Panc1 (cell line): ENCODE data around the gene GNAZ. TPM values are rescaled to one million over a fixed set of nuclear protein-coding genes. Genes with fewer than 3 reads are reported as not detected.

Source experiments
- ATAC-seq: fragments of 200-7000 bp; cut with Tn5 transposase; 2 replicates; pipeline ENCODE4 v1.9.1; 2020; ENCODE audit warnings: mild to moderate bottlenecking, moderate library complexity
- BruUV-seq: library from RNA; stranded (reverse); fragments of 400-500 nt; replicated peaks from 2 replicates; lab custom pipeline; 2021; lab: Mats Ljungman, UMichigan
- CTCF ChIA-PET: fragments of 300-600 bp; sonication (Branson Sonifier 250); formaldehyde crosslinking; loops from one replicate; lab custom pipeline; 2022; ENCODE audit warnings: antibody characterized with exemption; lab: Charles Lee
- POLR2A ChIA-PET: fragments of 300-600 bp; sonication (Branson Sonifier 250); formaldehyde crosslinking; loops from one replicate; lab custom pipeline; 2022; ENCODE audit warnings: antibody characterized with exemption; lab: Charles Lee
- DNase-seq: peaks from one replicate; pipeline ENCODE4 v3.0.0-alpha.2; 2010; ENCODE audit warnings: low read depth, low spot score
- H3K27ac ChIP-seq: 2 replicates; pipeline ENCODE4 v1.5.1; 2011; ENCODE audit warnings: mild to moderate bottlenecking, low read length, inconsistent platforms
- H3K27me3 ChIP-seq: fragments of 200-500 bp; sonication (Bioruptor generic); 2 replicates; pipeline ENCODE4 v1.6.0; 2014; ENCODE audit warnings: low read length, inconsistent platforms; ENCODE audit not compliant: control insufficient read depth, insufficient read depth
- H3K36me3 ChIP-seq: fragments of 200-500 bp; sonication (Bioruptor generic); 2 replicates; pipeline ENCODE4 v1.5.1; 2014; ENCODE audit warnings: inconsistent platforms, mild to moderate bottlenecking, low read length, moderate library complexity; ENCODE audit not compliant: control insufficient read depth, insufficient read depth
- H3K4me1 ChIP-seq: 2 replicates; pipeline ENCODE4 v1.5.1; 2011; ENCODE audit warnings: inconsistent platforms, mild to moderate bottlenecking, low read length, moderate library complexity; ENCODE audit not compliant: control insufficient read depth, insufficient read depth
- H3K4me3 ChIP-seq, 2 experiments: 2 replicates each; pipeline ENCODE4 v1.5.1; 2011 to 2012; ENCODE audit warnings: low read depth in 2 of 2, low read length in 2 of 2, mild to moderate bottlenecking in 2 of 2, inconsistent platforms in 1 of 2, moderate library complexity in 1 of 2
- H3K9me3 ChIP-seq: fragments of 200-500 bp; sonication (Bioruptor generic); 2 replicates; pipeline ENCODE4 v1.5.1; 2014; ENCODE audit warnings: low read depth, mild to moderate bottlenecking, inconsistent platforms, low read length, moderate library complexity; ENCODE audit not compliant: control insufficient read depth, insufficient read depth
- POLR2AphosphoS5 ChIP-seq: IDR thresholded peaks from 2 replicates; pipeline ENCODE4 v1.6.1; 2012; ENCODE audit warnings: mild to moderate bottlenecking, low read depth, low read length, moderate library complexity
- SIN3A ChIP-seq: IDR thresholded peaks from 2 replicates; pipeline ENCODE4 v1.6.1; 2012; ENCODE audit warnings: low read depth, mild to moderate bottlenecking, low read length, moderate library complexity, borderline replicate concordance; ENCODE audit not compliant: insufficient read depth
- TCF7L2 ChIP-seq: IDR thresholded peaks from 2 replicates; pipeline ENCODE4 v1.6.1; 2011; ENCODE audit warnings: mild to moderate bottlenecking, low read depth, low read length, inconsistent platforms
- in situ Hi-C: cut with HindIII; loops from 2 replicates; pipeline ENCODE4 v1.10.0; 2016; ENCODE audit warnings: low sequenced_read_pairs, low pct_unique_long_range_greater_than_20kb
- intact Hi-C: fragments of 100-400 bp; cut with micrococcal nuclease; formaldehyde crosslinking; loops from one replicate; pipeline ENCODE4 v1.10.0; 2022; ENCODE audit not compliant: unreplicated experiment
- total RNA-seq: library from RNA; stranded (reverse); gene quantifications from one replicate; pipeline ENCODE4 v1.2.1, GENCODE V29; 2021; ENCODE audit not compliant: unreplicated experiment
- TF ChIP-seq, protein P1 (sequence below): fragments of 450-650 bp; IDR thresholded peaks from 2 replicates; pipeline ENCODE4 v1.5.1; 2017; ENCODE audit warnings: mild to moderate bottlenecking
- TF ChIP-seq, protein P2 (sequence below), 2 experiments: IDR thresholded peaks; 2 replicates each; pipeline ENCODE4 v1.6.1; 2011 to 2012; ENCODE audit warnings: low read depth in 2 of 2, control low read depth in 1 of 2, low read length in 1 of 2, mild to moderate bottlenecking in 1 of 2, moderate library complexity in 1 of 2; ENCODE audit not compliant: insufficient read depth in 1 of 2

The GNAZ gene
- total RNA-seq, 1 experiment from 2014 or later = 11.9 TPM

DNA sequence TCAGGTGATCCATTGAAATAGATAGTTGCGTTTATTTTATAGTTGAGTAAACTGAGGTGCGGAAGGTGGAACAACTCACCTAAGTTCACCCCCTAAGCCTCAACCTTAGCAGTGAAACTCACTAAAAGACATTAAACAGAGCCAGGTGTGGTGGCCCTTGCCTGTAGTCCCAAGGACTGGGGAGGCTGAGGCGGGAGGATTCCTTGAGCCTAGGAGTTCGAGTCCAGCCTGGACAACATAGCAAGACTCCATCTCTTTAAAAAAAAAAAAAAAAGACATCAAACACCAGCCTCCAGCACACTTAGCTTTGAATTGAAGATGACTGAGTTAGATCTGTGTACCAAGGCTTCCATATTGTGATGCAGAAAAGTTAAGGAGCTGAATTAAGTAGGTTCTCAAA lies 74.1 kb downstream of the GNAZ start:
- intact Hi-C loops (no loop called here), in situ Hi-C loops (no loop called here)
- POLR2A ChIA-PET = no interaction called here
- Histone ChIP-seq H3K9me3 (no peaks in the 10 kb centered on the region), H3K4me1 (peaks cover 3% of the 10 kb centered on the region; the same call in 1 of the 2 replicates), H3K36me3 (no peaks in the 10 kb centered on the region), H3K27ac (peak overlapping the region; percentile 51; the same call in 1 of the 2 replicates), H3K27me3 (no peaks in the 10 kb centered on the region), H3K4me3 (peak overlapping the region; percentile 50 to 64)
- DNase-seq = no peak
- CTCF ChIA-PET = no interaction called here
- BruUV-seq = no TSS peak
- TF ChIP-seq, protein P1, sequence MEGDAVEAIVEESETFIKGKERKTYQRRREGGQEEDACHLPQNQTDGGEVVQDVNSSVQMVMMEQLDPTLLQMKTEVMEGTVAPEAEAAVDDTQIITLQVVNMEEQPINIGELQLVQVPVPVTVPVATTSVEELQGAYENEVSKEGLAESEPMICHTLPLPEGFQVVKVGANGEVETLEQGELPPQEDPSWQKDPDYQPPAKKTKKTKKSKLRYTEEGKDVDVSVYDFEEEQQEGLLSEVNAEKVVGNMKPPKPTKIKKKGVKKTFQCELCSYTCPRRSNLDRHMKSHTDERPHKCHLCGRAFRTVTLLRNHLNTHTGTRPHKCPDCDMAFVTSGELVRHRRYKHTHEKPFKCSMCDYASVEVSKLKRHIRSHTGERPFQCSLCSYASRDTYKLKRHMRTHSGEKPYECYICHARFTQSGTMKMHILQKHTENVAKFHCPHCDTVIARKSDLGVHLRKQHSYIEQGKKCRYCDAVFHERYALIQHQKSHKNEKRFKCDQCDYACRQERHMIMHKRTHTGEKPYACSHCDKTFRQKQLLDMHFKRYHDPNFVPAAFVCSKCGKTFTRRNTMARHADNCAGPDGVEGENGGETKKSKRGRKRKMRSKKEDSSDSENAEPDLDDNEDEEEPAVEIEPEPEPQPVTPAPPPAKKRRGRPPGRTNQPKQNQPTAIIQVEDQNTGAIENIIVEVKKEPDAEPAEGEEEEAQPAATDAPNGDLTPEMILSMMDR = no peak
- TF ChIP-seq POLR2AphosphoS5 (no peak), TCF7L2 (no peak), SIN3A (no peak)
- TF ChIP-seq, protein P2, sequence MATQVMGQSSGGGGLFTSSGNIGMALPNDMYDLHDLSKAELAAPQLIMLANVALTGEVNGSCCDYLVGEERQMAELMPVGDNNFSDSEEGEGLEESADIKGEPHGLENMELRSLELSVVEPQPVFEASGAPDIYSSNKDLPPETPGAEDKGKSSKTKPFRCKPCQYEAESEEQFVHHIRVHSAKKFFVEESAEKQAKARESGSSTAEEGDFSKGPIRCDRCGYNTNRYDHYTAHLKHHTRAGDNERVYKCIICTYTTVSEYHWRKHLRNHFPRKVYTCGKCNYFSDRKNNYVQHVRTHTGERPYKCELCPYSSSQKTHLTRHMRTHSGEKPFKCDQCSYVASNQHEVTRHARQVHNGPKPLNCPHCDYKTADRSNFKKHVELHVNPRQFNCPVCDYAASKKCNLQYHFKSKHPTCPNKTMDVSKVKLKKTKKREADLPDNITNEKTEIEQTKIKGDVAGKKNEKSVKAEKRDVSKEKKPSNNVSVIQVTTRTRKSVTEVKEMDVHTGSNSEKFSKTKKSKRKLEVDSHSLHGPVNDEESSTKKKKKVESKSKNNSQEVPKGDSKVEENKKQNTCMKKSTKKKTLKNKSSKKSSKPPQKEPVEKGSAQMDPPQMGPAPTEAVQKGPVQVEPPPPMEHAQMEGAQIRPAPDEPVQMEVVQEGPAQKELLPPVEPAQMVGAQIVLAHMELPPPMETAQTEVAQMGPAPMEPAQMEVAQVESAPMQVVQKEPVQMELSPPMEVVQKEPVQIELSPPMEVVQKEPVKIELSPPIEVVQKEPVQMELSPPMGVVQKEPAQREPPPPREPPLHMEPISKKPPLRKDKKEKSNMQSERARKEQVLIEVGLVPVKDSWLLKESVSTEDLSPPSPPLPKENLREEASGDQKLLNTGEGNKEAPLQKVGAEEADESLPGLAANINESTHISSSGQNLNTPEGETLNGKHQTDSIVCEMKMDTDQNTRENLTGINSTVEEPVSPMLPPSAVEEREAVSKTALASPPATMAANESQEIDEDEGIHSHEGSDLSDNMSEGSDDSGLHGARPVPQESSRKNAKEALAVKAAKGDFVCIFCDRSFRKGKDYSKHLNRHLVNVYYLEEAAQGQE (IDR thresholded peaks at IDR 0.05; ENCODE audit: insufficient read depth in 1 of 2, low read depth in 2 of 2, low read length in 1 of 2) = no peak
- no peak for ATAC-seq

DNA sequence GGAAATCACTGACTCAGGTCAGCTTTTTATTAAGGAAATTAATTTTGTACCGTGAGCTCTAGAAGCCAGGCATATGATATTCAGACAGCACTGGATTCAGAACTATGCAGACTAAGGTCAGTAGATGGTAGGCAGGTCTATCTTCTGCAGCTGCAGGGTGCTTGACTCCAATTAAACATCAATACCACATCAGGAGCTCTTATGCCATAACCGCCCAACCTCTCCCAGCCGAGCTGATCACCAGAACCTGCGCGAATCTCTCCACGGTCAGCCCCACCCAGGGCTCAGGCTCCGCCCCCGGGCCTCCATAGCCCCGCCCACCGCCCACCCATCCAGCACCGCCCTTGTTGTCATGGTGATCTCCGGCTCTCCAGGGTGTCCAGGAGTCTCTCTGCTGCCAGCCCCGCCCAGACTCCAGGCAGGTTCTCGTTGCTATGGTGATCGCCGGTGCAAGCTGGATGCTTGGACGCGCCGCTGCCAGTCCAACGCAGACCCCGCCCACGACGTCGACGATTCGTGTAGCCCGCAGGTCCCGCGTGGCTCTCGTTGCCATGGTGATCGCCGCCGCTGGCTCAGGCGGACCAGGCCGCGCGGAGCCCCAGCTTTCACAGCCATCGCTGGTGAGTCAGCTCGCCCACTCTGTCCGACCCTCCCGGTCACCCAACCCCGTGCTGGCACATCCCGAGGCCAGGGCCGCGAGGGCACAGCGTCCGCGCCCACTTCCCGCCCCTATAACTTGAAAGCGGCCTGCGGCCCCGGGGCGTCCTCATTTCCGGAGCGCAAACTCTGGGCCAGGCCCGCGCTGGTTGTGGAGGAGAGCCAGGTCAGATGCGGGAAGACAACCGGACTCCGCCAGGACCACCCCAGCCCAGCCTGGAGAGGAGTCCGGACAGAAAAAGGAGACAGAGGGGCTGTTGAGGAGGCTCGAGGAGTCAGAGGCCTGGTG lies 74.9 kb downstream of the GNAZ start, which contains the start of gene RAB36:
Gene RAB36 (plus strand): TSS at position 546 of the 946 bp plus-strand sequence. CDS start 1,140 bp downstream, outside the sequence.
- no peak for TF ChIP-seq POLR2AphosphoS5
- TF ChIP-seq, protein P1 = no peak
- 0 out of 2 replicates have a peak, but pooled peaks have one; percentile 60 for TF ChIP-seq TCF7L2
- TF ChIP-seq SIN3A = 0 out of 2 replicates have a peak, but pooled peaks have one; percentile 53
- TF ChIP-seq, protein P2 (IDR thresholded peaks at IDR 0.05; ENCODE audit: insufficient read depth in 1 of 2, low read depth in 2 of 2, low read length in 1 of 2) = no peak
- no peaks in the 10 kb centered on the region for H3K36me3 ChIP-seq
- intact Hi-C loops = no loop called here
- ChIA-PET CTCF (interaction anchor here (0.7 kb wide), 1 partner anchor 452 kb away, joined by 3 read pairs; no protein-coding TSS in a partner anchor), POLR2A (interaction anchor here (0.6 kb wide), 1 partner anchor 142 kb away, joined by 7 read pairs; no protein-coding TSS in a partner anchor)
- H3K4me3 ChIP-seq = peak within 1 kb of the TSS; percentile 50 to 64
- H3K27ac ChIP-seq = peak within 1 kb of the TSS; percentile 51; the same call in 1 of the 2 replicates
- in situ Hi-C loops = no loop called here
- no peaks in the 10 kb centered on the region for H3K27me3 ChIP-seq
- BruUV-seq = no TSS peak
- ATAC-seq (peak; percentile 92), DNase-seq (peak; percentile 20)
- H3K4me1 ChIP-seq = peaks cover 3% of the 10 kb centered on the region; the same call in 1 of the 2 replicates
- no peaks in the 10 kb centered on the region for H3K9me3 ChIP-seq
